HG02588 (cell line): ENCODE data around the gene MRPL21.

Experiments
- ATAC-seq: cut with Tn5 transposase; IDR thresholded peaks from one replicate; pipeline ENCODE4 v1.9.1; 2021; ENCODE audit warnings: mild to moderate bottlenecking, moderate library complexity; ENCODE audit not compliant: unreplicated experiment

Gene MRPL21

GRCh38 chr11:68903288-68904247, at the start of gene MRPL21, which contains the start of gene IGHMBP2:
Gene MRPL21 (minus strand): TSS chr11:68903832. CDS start chr11:68903810, 22 bp downstream.
Gene IGHMBP2 (plus strand): TSS chr11:68903891. CDS start chr11:68903953, 62 bp downstream.
- peak; percentile 86 for ATAC-seq

- no peak for ATAC-seq
Observed at GRCh38 chr11:68950762-68951161, 47.1 kb upstream of the MRPL21 start.

GRCh38 chr11:68950270-68950669, 46.6 kb upstream of the MRPL21 start:
- no peak for ATAC-seq

GRCh38 chr11:68948935-68949334, 45.3 kb upstream of the MRPL21 start:
- no peak for ATAC-seq

GRCh38 chr11:68948496-68948895, 44.9 kb upstream of the MRPL21 start:
- ATAC-seq = no peak

- ATAC-seq = no peak
Observed at GRCh38 chr11:68947151-68947550, 43.5 kb upstream of the MRPL21 start.

- ATAC-seq = no peak
Observed at GRCh38 chr11:68946416-68947090, 42.9 kb upstream of the MRPL21 start.

- no peak for ATAC-seq
Observed at GRCh38 chr11:68942751-68943271, 39.2 kb upstream of the MRPL21 start.

GRCh38 chr11:68942095-68942620, 38.5 kb upstream of the MRPL21 start:
- no peak for ATAC-seq

GRCh38 chr11:68941324-68942094, 37.9 kb upstream of the MRPL21 start:
- no peak for ATAC-seq

GRCh38 chr11:68940651-68941323, 37.2 kb upstream of the MRPL21 start:
- no peak for ATAC-seq

GRCh38 chr11:68939583-68940555, 36.2 kb upstream of the MRPL21 start:
- ATAC-seq = no peak

GRCh38 chr11:68938816-68939582, 35.4 kb upstream of the MRPL21 start:
- no peak for ATAC-seq

GRCh38 chr11:68938088-68938487, 34.5 kb upstream of the MRPL21 start:
- no peak for ATAC-seq

GRCh38 chr11:68936676-68937620, 33.3 kb upstream of the MRPL21 start:
- no peak for ATAC-seq

GRCh38 chr11:68936358-68936636, 32.7 kb upstream of the MRPL21 start:
- ATAC-seq = no peak
